K562 (cell line): ENCODE data around the gene AGPAT1. TPM values are rescaled to one million over a fixed set of nuclear protein-coding genes. Genes with fewer than 3 reads are reported as not detected.

Source experiments
- ARNT ChIP-seq, 2 experiments: fragments of 450-650 bp; IDR thresholded peaks; 2 replicates each; pipeline ENCODE4 v1.6.1; 2016; ENCODE audit warnings: mild to moderate bottlenecking in 1 of 2
- CREB1 ChIP-seq, 2 experiments: sonication (generic) in 1 of 2; formaldehyde crosslinking in 1 of 2; IDR thresholded peaks; 2 replicates each; pipeline versions ENCODE4 v1.6.1 to v1.8.0; 2012 to 2022; ENCODE audit warnings: inconsistent platforms in 1 of 2, mild to moderate bottlenecking in 1 of 2, missing genetic modification reagents in 1 of 2, moderate library complexity in 1 of 2
- DPF2 ChIP-seq: fragments of 450-650 bp; IDR thresholded peaks from 2 replicates; pipeline ENCODE4 v1.6.1; 2016
- EHMT2 ChIP-seq: fragments of 450-650 bp; IDR thresholded peaks from 2 replicates; pipeline ENCODE4 v1.6.1; 2018; ENCODE audit warnings: antibody characterized with exemption
- HDAC2 ChIP-seq: fragments of 450-650 bp; IDR thresholded peaks from 2 replicates; pipeline ENCODE4 v1.6.1; 2016; ENCODE audit warnings: mild to moderate bottlenecking
- JUND ChIP-seq, 2 experiments: IDR thresholded peaks; 2 replicates in 1 of 2; 3 replicates in 1 of 2; pipeline ENCODE4 v1.6.1; 2011; ENCODE audit warnings: borderline replicate concordance in 2 of 2, low read depth in 2 of 2, low read length in 2 of 2, improper control_type of control experiment in 1 of 2, missing biosample characterization in 1 of 2, missing genetic modification characterization in 1 of 2, missing genetic modification reagents in 1 of 2
- KDM1A ChIP-seq, 2 experiments: fragments of 450-650 bp; IDR thresholded peaks; 2 replicates each; pipeline ENCODE4 v1.6.1; 2016; ENCODE audit warnings: mild to moderate bottlenecking in 2 of 2
- LEF1 ChIP-seq: fragments of 450-650 bp; IDR thresholded peaks from 2 replicates; pipeline ENCODE4 v1.6.1; 2016; ENCODE audit warnings: mild to moderate bottlenecking
- NR4A1 ChIP-seq, 2 experiments: fragments of 250-450 bp in 1 of 2; fragments of 450-650 bp in 1 of 2; sonication (Bioruptor Pico) in 1 of 2; IDR thresholded peaks; 2 replicates each; pipeline versions ENCODE4 v1.4.0 to v1.6.1; 2016 to 2020; ENCODE audit warnings: mild to moderate bottlenecking in 2 of 2, missing compliant biosample characterization in 1 of 2, missing genetic modification characterization in 1 of 2, moderate library complexity in 1 of 2
- RCOR1 ChIP-seq, 2 experiments: IDR thresholded peaks; 2 replicates each; pipeline ENCODE4 v1.6.1; 2012; ENCODE audit warnings: low read depth in 2 of 2, low read length in 2 of 2, borderline replicate concordance in 1 of 2, improper control_type of control experiment in 1 of 2
- SETDB1 ChIP-seq: IDR thresholded peaks from one replicate; pipeline ENCODE4 v1.6.1; 2012; ENCODE audit warnings: low read length, control low read depth, inconsistent platforms
- STAT5A ChIP-seq: IDR thresholded peaks from 2 replicates; pipeline ENCODE4 v1.6.1; 2012; ENCODE audit warnings: low read length, inconsistent platforms, borderline replicate concordance
- TRIM28 ChIP-seq: fragments of 450-650 bp; IDR thresholded peaks from 2 replicates; pipeline ENCODE4 v1.6.1; 2017
- ZBTB49 ChIP-seq: sonication (generic); formaldehyde crosslinking; IDR thresholded peaks from 2 replicates; pipeline ENCODE4 v1.8.0; 2022; ENCODE audit warnings: missing genetic modification reagents, mild to moderate bottlenecking, borderline replicate concordance
- ZFP1 ChIP-seq: fragments of 450-650 bp; formaldehyde crosslinking; IDR thresholded peaks from 2 replicates; pipeline ENCODE4 v1.4.0; 2020; ENCODE audit warnings: mild to moderate bottlenecking, mixed read lengths
- ZNF23 ChIP-seq: fragments of 250-450 bp; sonication (Bioruptor Pico); IDR thresholded peaks from 2 replicates; pipeline ENCODE4 v1.4.0; 2020; ENCODE audit warnings: mild to moderate bottlenecking
- ZNF384 ChIP-seq: IDR thresholded peaks from 2 replicates; pipeline ENCODE4 v1.6.1; 2012; ENCODE audit warnings: low read depth, low read length, improper control_type of control experiment
- ZNF41 ChIP-seq: fragments of 250-450 bp; sonication (Bioruptor Pico); conservative IDR thresholded peaks from 2 replicates; pipeline ENCODE4 v1.4.0; 2020; ENCODE audit warnings: mild to moderate bottlenecking
- ZNF589 ChIP-seq: fragments of 200-800 bp; sonication (Bioruptor generic); IDR thresholded peaks from 2 replicates; pipeline ENCODE4 v1.6.1; 2016; ENCODE audit warnings: low read depth, missing genetic modification characterization, missing compliant biosample characterization
- ZNF766 ChIP-seq: fragments of 200-800 bp; sonication (Bioruptor generic); conservative IDR thresholded peaks from 2 replicates; pipeline ENCODE4 v1.6.1; 2016; ENCODE audit warnings: missing genetic modification characterization, missing compliant biosample characterization
- polyA plus RNA-seq, 8 experiments: library from polyadenylated mRNA; depleted of rRNA in 4 of 8; stranded (reverse) in 5 of 8; unstranded in 3 of 8; fragments of >200 nt; fragmentation: Nextera tagmentation in 2 of 8; fragmentation: Illumina TruSeq in 1 of 8; extraction: Ambion mirVana in 2 of 8; extraction: Trizol in 1 of 8; gene quantifications; 2 replicates each; pipeline versions ENCODE4 v1.2.1 to v1.2.3, GENCODE V29; 2011 to 2014; ENCODE audit warnings: inconsistent platforms in 1 of 8, missing spikeins in 1 of 8
- total RNA-seq, 7 experiments: library from RNA; depleted of rRNA in 6 of 7; stranded (reverse); fragments of >200 nt in 6 of 7; fragmentation: Illumina TruSeq in 2 of 7; extraction: Trizol in 2 of 7; gene quantifications; 2 replicates each; pipeline versions ENCODE4 v1.2.1 to v1.2.3, GENCODE V29; 2011 to 2021; ENCODE audit warnings: low replicate concordance in 1 of 7
- TF ChIP-seq, protein P1 (sequence below): sonication (generic); formaldehyde crosslinking; IDR thresholded peaks from 2 replicates; pipeline ENCODE4 v1.8.1; 2023; ENCODE audit warnings: mild to moderate bottlenecking, missing genetic modification reagents
- TF ChIP-seq, protein P2 (sequence below): fragments of 450-650 bp; formaldehyde crosslinking; conservative IDR thresholded peaks from 2 replicates; pipeline ENCODE4 v1.4.0; 2022; ENCODE audit warnings: mild to moderate bottlenecking, missing genetic modification characterization
- TF ChIP-seq, protein P3 (sequence below): fragments of 450-650 bp; IDR thresholded peaks from 2 replicates; pipeline ENCODE4 v1.6.1; 2016

Gene AGPAT1
- total and polyA plus RNA-seq, 9 of the 15 experiments (the other 6 are each of a cell fraction or from before 2014, with no cell fraction given), result 37.9 to 176 (median 69.4) TPM

GRCh38 chr6:32131439-32131948 is 44.4 kb downstream of the AGPAT1 start (continued):
- TF ChIP-seq HDAC2 (peak; percentile 96), SETDB1 (no peak), ZNF384 (no peak), ZNF589 (CRISPR knock-in tag) (peak; percentile 90), STAT5A (peak; percentile 98), NR4A1 (CRISPR knock-in tag; IDR thresholded peaks at IDR 0.05) (0 out of 2 replicates have a peak, but pooled peaks have one; percentile 82), NR4A1 (tag; IDR thresholded peaks at IDR 0.05) (peak; percentile 83; the same call in 1 of the 2 replicates), DPF2 (peak; percentile 99), JUND (IDR thresholded peaks at IDR 0.05; ENCODE audit: borderline replicate concordance, low read depth, low read length) (peak; percentile 61; the same call in 1 of the 2 replicates), JUND (tag; IDR thresholded peaks at IDR 0.05; ENCODE audit: borderline replicate concordance, low read depth, low read length) (no peak; the same call in 2 of the 3 replicates), ZNF766 (CRISPR knock-in tag) (peak; percentile 90), ZNF23 (0 out of 2 replicates have a peak, but pooled peaks have one; percentile 24), ZFP1 (CRISPR knock-in tag) (peak; percentile 47; the same call in 1 of the 2 replicates), LEF1 (peak; percentile 95), ZNF41 (0 out of 2 replicates have a peak, but pooled peaks have one; percentile 28), CREB1 (IDR thresholded peaks at IDR 0.05) (peak; percentile 82), CREB1 (CRISPR knock-in tag; IDR thresholded peaks at IDR 0.05) (no peak), ZBTB49 (no peak), KDM1A (IDR thresholded peaks at IDR 0.05) (peak; percentile 96 to 98), RCOR1 (IDR thresholded peaks at IDR 0.05; ENCODE audit: borderline replicate concordance in 1 of 2, low read depth in 2 of 2, low read length in 2 of 2) (peak; percentile 66 to 96; a peak in 3 of 4 replicates), TRIM28 (peak; percentile 75), EHMT2 (peak; percentile 77; the same call in 1 of the 2 replicates), ARNT (IDR thresholded peaks at IDR 0.05) (peak; percentile 98 to 99)
- TF ChIP-seq, protein P1, sequence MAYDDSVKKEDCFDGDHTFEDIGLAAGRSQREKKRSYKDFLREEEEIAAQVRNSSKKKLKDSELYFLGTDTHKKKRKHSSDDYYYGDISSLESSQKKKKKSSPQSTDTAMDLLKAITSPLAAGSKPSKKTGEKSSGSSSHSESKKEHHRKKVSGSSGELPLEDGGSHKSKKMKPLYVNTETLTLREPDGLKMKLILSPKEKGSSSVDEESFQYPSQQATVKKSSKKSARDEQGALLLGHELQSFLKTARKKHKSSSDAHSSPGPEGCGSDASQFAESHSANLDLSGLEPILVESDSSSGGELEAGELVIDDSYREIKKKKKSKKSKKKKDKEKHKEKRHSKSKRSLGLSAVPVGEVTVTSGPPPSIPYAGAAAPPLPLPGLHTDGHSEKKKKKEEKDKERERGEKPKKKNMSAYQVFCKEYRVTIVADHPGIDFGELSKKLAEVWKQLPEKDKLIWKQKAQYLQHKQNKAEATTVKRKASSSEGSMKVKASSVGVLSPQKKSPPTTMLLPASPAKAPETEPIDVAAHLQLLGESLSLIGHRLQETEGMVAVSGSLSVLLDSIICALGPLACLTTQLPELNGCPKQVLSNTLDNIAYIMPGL (CRISPR knock-in tag), result no peak
- TF ChIP-seq, protein P2, sequence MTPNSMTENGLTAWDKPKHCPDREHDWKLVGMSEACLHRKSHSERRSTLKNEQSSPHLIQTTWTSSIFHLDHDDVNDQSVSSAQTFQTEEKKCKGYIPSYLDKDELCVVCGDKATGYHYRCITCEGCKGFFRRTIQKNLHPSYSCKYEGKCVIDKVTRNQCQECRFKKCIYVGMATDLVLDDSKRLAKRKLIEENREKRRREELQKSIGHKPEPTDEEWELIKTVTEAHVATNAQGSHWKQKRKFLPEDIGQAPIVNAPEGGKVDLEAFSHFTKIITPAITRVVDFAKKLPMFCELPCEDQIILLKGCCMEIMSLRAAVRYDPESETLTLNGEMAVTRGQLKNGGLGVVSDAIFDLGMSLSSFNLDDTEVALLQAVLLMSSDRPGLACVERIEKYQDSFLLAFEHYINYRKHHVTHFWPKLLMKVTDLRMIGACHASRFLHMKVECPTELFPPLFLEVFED, result peak; percentile 86
- TF ChIP-seq, protein P3, sequence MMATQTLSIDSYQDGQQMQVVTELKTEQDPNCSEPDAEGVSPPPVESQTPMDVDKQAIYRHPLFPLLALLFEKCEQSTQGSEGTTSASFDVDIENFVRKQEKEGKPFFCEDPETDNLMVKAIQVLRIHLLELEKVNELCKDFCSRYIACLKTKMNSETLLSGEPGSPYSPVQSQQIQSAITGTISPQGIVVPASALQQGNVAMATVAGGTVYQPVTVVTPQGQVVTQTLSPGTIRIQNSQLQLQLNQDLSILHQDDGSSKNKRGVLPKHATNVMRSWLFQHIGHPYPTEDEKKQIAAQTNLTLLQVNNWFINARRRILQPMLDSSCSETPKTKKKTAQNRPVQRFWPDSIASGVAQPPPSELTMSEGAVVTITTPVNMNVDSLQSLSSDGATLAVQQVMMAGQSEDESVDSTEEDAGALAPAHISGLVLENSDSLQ, result peak; percentile 66; the same call in 1 of the 2 replicates
